Liver (tissue), 9 donors: ENCODE measurements around the gene IRF8. TPM values are rescaled to one million over a fixed set of nuclear protein-coding genes. Genes with fewer than 3 reads are reported as not detected.

ENCODE experiments used
- DNase-seq: peaks from one replicate; pipeline ENCODE4 v3.0.0-alpha.2; 2017; ENCODE audit warnings: low spot score
- H3K27ac ChIP-seq, 2 donors: one replicate each; pipeline ENCODE4 v1.7.0; 2013; ENCODE audit warnings: inconsistent platforms in 2 of 2, low read length in 2 of 2, control low read depth in 1 of 2, low read depth in 1 of 2, mild to moderate bottlenecking in 1 of 2
- H3K27me3 ChIP-seq, 4 donors: one replicate each; pipeline versions ENCODE4 v1.6.1 to v1.7.0; 2013; ENCODE audit warnings: low read length in 3 of 4, inconsistent platforms in 1 of 4, mild to moderate bottlenecking in 1 of 4, moderate library complexity in 1 of 4; ENCODE audit not compliant: control insufficient read depth in 4 of 4, insufficient read depth in 4 of 4
- H3K36me3 ChIP-seq, 4 donors: one replicate each; pipeline versions ENCODE4 v1.6.1 to v1.7.0; 2013; ENCODE audit warnings: low read length in 3 of 4, mild to moderate bottlenecking in 3 of 4, low read depth in 1 of 4, moderate library complexity in 1 of 4; ENCODE audit not compliant: control insufficient read depth in 4 of 4, insufficient read depth in 3 of 4
- H3K4me1 ChIP-seq, 4 donors: one replicate each; pipeline versions ENCODE4 v1.6.1 to v1.7.0; 2013; ENCODE audit warnings: low read length in 3 of 4, mild to moderate bottlenecking in 3 of 4, moderate library complexity in 1 of 4; ENCODE audit not compliant: control insufficient read depth in 4 of 4, insufficient read depth in 4 of 4
- H3K4me3 ChIP-seq, 3 donors: one replicate each; pipeline versions ENCODE4 v1.6.1 to v1.7.0; 2013; ENCODE audit warnings: low read length in 3 of 3, control low read depth in 1 of 3, low read depth in 1 of 3, mild to moderate bottlenecking in 1 of 3
- H3K9ac ChIP-seq, 2 donors: one replicate each; pipeline ENCODE4 v1.7.0; 2013; ENCODE audit warnings: low read length in 2 of 2, mild to moderate bottlenecking in 2 of 2, moderate library complexity in 2 of 2, control low read depth in 1 of 2, low read depth in 1 of 2
- H3K9me3 ChIP-seq, 4 donors: one replicate each; pipeline versions ENCODE4 v1.6.1 to v1.7.0; 2013; ENCODE audit warnings: low read length in 3 of 4; ENCODE audit not compliant: control insufficient read depth in 4 of 4
- EGR1 ChIP-seq, 2 donors: IDR thresholded peaks; 2 replicates each; pipeline ENCODE4 v1.6.1; 2016 to 2018; ENCODE audit warnings: antibody characterized with exemption in 2 of 2, low read depth in 2 of 2
- FOXA2 ChIP-seq: IDR thresholded peaks from 2 replicates; pipeline ENCODE4 v1.6.1; 2016; ENCODE audit warnings: antibody characterized with exemption
- GABPA ChIP-seq, 2 donors: IDR thresholded peaks in 1 of 2; conservative IDR thresholded peaks in 1 of 2; 2 replicates each; pipeline ENCODE4 v1.6.1; 2016; ENCODE audit warnings: antibody characterized with exemption in 2 of 2, mild to moderate bottlenecking in 1 of 2, moderate library complexity in 1 of 2
- HNF4A ChIP-seq, 2 donors: conservative IDR thresholded peaks; 2 replicates each; pipeline ENCODE4 v1.6.1; 2016; ENCODE audit warnings: antibody characterized with exemption in 2 of 2, mild to moderate bottlenecking in 2 of 2
- HNF4G ChIP-seq: IDR thresholded peaks from 2 replicates; pipeline ENCODE4 v1.6.1; 2016; ENCODE audit warnings: antibody characterized with exemption
- JUND ChIP-seq, 2 donors: IDR thresholded peaks; 2 replicates each; pipeline ENCODE4 v1.6.1; 2016; ENCODE audit warnings: antibody characterized with exemption in 2 of 2
- MAX ChIP-seq: IDR thresholded peaks from 2 replicates; pipeline ENCODE4 v1.6.1; 2016; ENCODE audit warnings: antibody characterized with exemption
- RXRA ChIP-seq, 2 donors: IDR thresholded peaks; 2 replicates each; pipeline ENCODE4 v1.6.1; 2017 to 2018; ENCODE audit warnings: antibody characterized with exemption in 2 of 2, mild to moderate bottlenecking in 1 of 2
- SP1 ChIP-seq: IDR thresholded peaks from 2 replicates; pipeline ENCODE4 v1.6.1; 2018; ENCODE audit warnings: antibody characterized with exemption, mild to moderate bottlenecking
- TAF1 ChIP-seq: conservative IDR thresholded peaks from 2 replicates; pipeline ENCODE4 v1.6.1; 2016; ENCODE audit warnings: antibody characterized with exemption, mild to moderate bottlenecking
- ZBTB33 ChIP-seq: IDR thresholded peaks from 2 replicates; pipeline ENCODE4 v1.6.1; 2016; ENCODE audit warnings: antibody characterized with exemption
- WGBS: extraction: QIAGEN DNeasy Blood & Tissue Kit; methylation state at CpG from one replicate; pipeline ENCODE4 v1.1.7; 2013; 5-methylcytosine and 5-hydroxymethylcytosine counted together
- polyA plus RNA-seq, 2 donors: library from polyadenylated mRNA; stranded (reverse) in 1 of 2; unstranded in 1 of 2; fragments of 200-250 nt in 1 of 2; fragments of >200 nt in 1 of 2; fragmentation: Nextera tagmentation in 1 of 2; extraction: Ambion mirVana in 1 of 2; gene quantifications; one replicate each; pipeline versions ENCODE4 v1.2.1 to v1.2.3, GENCODE V29; 2013 to 2015
- total RNA-seq, 2 donors: library from RNA; depleted of rRNA; stranded (reverse); fragments of >200 nt; gene quantifications; one replicate each; pipeline ENCODE4 v1.2.3, GENCODE V29; 2014
- TF ChIP-seq, protein P1 (sequence below): IDR thresholded peaks from 2 replicates; pipeline ENCODE4 v1.6.1; 2016; ENCODE audit warnings: antibody characterized with exemption, mild to moderate bottlenecking
- donor health status: healthy.
- donor health status: healthy.
- donor health status: healthy.
- donor health status: healthy.
- donor health status: healthy.

Gene IRF8
- total and polyA plus RNA-seq, 4 donors, result 5.1 to 25.8 (median 12.3) TPM

DNA sequence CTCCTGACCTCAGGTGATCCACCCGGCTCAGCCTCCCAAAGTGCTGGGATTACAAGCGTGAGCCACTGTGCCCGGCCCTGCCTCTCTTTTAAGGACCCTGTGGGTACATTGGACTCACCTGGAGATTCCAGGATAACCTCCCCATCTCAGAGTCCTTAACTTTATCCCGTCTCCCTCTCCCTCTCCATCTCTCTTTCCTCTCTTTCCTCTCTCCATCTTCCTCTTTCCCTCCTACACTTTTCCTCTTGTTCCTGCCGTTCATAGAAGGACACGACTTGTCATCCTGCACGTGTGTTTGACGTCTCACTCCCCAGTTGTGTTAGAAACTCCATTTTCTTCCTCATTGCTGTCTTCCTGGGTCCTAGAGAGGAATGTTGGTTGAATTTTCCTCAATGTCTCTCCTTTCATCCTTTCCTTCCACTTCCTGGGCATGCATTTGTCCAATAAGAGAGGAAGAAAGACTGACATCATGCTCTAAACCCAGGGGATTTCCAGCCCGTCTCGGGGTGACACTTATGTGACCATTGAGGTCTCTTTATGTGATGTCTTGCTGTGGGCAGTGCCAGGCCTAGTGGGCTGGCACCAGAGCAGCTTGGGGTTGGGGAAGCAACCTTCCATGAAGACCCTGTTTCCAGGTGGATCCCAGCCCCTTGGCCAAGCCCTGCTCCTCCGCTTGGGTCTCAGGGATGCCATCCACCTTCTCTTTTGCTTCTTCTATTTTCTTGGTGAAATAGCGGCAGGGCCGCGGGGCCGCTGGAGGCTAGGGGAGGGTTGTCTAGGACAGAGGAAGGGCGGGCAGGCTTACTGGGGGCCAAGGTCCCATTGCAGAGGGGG, 39.8 kb upstream of the IRF8 start (continued):
- TF ChIP-seq ZBTB33 (no peak), HNF4G (no peak)

DNA sequence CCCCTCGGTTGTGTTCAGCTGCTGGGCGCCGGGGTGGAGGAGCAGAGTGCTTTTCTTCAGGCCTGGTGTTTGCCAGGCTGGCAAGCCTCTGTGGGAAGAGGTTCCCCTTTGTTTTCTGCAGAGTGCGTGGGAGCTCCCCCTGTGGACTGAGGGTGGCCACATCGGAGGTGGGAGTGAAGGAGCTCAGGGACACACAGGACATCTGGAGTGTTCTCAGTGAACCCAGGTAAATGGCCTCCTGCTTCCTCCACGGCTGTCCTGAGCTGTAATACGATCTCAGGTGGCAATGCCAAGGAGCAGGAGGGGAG, 39.2 kb upstream of the IRF8 start:
- 68% methylated on average over 7 of the region's 7 CpGs for WGBS
- no peaks in the 10 kb centered on the region for H3K36me3 ChIP-seq
- H3K4me3 ChIP-seq, result no peak overlapping the region
- H3K27ac ChIP-seq, result no peak overlapping the region
- no peak for DNase-seq
- no peak for TF ChIP-seq HNF4G
- no peak for TF ChIP-seq EGR1 (IDR thresholded peaks at IDR 0.05; ENCODE audit: low read depth in 2 of 2)
- TF ChIP-seq RXRA (IDR thresholded peaks at IDR 0.05), result no peak
- no peak for TF ChIP-seq SP1
- TF ChIP-seq MAX, result no peak
- TF ChIP-seq HNF4A (conservative IDR thresholded peaks at IDR 0.05), result no peak
- TF ChIP-seq FOXA2, result no peak
- TF ChIP-seq JUND (IDR thresholded peaks at IDR 0.05), result no peak
- no peak for TF ChIP-seq GABPA (IDR thresholded peaks at IDR 0.05 in 1 of 2, conservative IDR thresholded peaks at IDR 0.05 in 1 of 2)
- no peak for TF ChIP-seq TAF1
- TF ChIP-seq, protein P1, sequence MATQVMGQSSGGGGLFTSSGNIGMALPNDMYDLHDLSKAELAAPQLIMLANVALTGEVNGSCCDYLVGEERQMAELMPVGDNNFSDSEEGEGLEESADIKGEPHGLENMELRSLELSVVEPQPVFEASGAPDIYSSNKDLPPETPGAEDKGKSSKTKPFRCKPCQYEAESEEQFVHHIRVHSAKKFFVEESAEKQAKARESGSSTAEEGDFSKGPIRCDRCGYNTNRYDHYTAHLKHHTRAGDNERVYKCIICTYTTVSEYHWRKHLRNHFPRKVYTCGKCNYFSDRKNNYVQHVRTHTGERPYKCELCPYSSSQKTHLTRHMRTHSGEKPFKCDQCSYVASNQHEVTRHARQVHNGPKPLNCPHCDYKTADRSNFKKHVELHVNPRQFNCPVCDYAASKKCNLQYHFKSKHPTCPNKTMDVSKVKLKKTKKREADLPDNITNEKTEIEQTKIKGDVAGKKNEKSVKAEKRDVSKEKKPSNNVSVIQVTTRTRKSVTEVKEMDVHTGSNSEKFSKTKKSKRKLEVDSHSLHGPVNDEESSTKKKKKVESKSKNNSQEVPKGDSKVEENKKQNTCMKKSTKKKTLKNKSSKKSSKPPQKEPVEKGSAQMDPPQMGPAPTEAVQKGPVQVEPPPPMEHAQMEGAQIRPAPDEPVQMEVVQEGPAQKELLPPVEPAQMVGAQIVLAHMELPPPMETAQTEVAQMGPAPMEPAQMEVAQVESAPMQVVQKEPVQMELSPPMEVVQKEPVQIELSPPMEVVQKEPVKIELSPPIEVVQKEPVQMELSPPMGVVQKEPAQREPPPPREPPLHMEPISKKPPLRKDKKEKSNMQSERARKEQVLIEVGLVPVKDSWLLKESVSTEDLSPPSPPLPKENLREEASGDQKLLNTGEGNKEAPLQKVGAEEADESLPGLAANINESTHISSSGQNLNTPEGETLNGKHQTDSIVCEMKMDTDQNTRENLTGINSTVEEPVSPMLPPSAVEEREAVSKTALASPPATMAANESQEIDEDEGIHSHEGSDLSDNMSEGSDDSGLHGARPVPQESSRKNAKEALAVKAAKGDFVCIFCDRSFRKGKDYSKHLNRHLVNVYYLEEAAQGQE, result no peak
- TF ChIP-seq ZBTB33, result no peak
- no peak overlapping the region for H3K9ac ChIP-seq
- no peaks in the 10 kb centered on the region for H3K9me3 ChIP-seq
- no peaks in the 10 kb centered on the region for H3K4me1 ChIP-seq
- no peaks in the 10 kb centered on the region for H3K27me3 ChIP-seq
